PFSK-1 (cell line): ENCODE data around the gene LY6G6D.

Experiments
- SIN3A ChIP-seq: IDR thresholded peaks from 2 replicates; pipeline ENCODE4 v1.6.1; 2012; ENCODE audit warnings: mild to moderate bottlenecking, low read length, moderate library complexity, borderline replicate concordance; ENCODE audit not compliant: insufficient read depth
- TAF1 ChIP-seq: IDR thresholded peaks from 2 replicates; pipeline ENCODE4 v1.6.1; 2012; ENCODE audit warnings: low read length, control low read depth, borderline replicate concordance; ENCODE audit not compliant: insufficient read depth
- TF ChIP-seq, protein P1 (sequence below), 2 experiments: IDR thresholded peaks; 2 replicates each; pipeline versions ENCODE4 v1.6.1 to v1.8.0; 2011 to 2012; ENCODE audit warnings: low read depth in 2 of 2, low read length in 2 of 2, control low read depth in 1 of 2, inconsistent platforms in 1 of 2, mild to moderate bottlenecking in 1 of 2, moderate library complexity in 1 of 2; ENCODE audit not compliant: insufficient read depth in 1 of 2

- TF ChIP-seq TAF1 (no peak), SIN3A (no peak)
- TF ChIP-seq, protein P1, sequence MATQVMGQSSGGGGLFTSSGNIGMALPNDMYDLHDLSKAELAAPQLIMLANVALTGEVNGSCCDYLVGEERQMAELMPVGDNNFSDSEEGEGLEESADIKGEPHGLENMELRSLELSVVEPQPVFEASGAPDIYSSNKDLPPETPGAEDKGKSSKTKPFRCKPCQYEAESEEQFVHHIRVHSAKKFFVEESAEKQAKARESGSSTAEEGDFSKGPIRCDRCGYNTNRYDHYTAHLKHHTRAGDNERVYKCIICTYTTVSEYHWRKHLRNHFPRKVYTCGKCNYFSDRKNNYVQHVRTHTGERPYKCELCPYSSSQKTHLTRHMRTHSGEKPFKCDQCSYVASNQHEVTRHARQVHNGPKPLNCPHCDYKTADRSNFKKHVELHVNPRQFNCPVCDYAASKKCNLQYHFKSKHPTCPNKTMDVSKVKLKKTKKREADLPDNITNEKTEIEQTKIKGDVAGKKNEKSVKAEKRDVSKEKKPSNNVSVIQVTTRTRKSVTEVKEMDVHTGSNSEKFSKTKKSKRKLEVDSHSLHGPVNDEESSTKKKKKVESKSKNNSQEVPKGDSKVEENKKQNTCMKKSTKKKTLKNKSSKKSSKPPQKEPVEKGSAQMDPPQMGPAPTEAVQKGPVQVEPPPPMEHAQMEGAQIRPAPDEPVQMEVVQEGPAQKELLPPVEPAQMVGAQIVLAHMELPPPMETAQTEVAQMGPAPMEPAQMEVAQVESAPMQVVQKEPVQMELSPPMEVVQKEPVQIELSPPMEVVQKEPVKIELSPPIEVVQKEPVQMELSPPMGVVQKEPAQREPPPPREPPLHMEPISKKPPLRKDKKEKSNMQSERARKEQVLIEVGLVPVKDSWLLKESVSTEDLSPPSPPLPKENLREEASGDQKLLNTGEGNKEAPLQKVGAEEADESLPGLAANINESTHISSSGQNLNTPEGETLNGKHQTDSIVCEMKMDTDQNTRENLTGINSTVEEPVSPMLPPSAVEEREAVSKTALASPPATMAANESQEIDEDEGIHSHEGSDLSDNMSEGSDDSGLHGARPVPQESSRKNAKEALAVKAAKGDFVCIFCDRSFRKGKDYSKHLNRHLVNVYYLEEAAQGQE (IDR thresholded peaks at IDR 0.05; ENCODE audit: insufficient read depth in 1 of 2, low read depth in 2 of 2, low read length in 2 of 2): no peak
Observed at GRCh38 chr6:31669676-31670075, 45.5 kb upstream of the LY6G6D start, which contains the start of gene LY6G5B.
